Glutamatergic neuron (in vitro differentiated cells): ENCODE data around the gene TTPAL. TPM values are rescaled to one million over a fixed set of nuclear protein-coding genes. Genes with fewer than 3 reads are reported as not detected.

Experiments used
- DNase-seq: peaks from one replicate; pipeline ENCODE4 v3.0.0; 2022
- H3K27ac Mint-ChIP-seq: one replicate; pipeline ENCODE4 v1.8.0; 2020; ENCODE audit warnings: mild to moderate bottlenecking, mixed read lengths, inconsistent platforms; ENCODE audit not compliant: unreplicated experiment
- H3K27me3 Mint-ChIP-seq: one replicate; pipeline ENCODE4 v1.8.0; 2020; ENCODE audit warnings: mild to moderate bottlenecking, moderate library complexity, mixed read lengths, inconsistent platforms; ENCODE audit not compliant: unreplicated experiment
- H3K36me3 Mint-ChIP-seq: one replicate; pipeline ENCODE4 v1.8.0; 2020; ENCODE audit warnings: mild to moderate bottlenecking, mixed read lengths, inconsistent platforms; ENCODE audit not compliant: unreplicated experiment
- H3K4me1 Mint-ChIP-seq: one replicate; pipeline ENCODE4 v1.8.0; 2020; ENCODE audit warnings: mild to moderate bottlenecking, low read depth, mixed read lengths, inconsistent platforms; ENCODE audit not compliant: unreplicated experiment
- H3K4me3 Mint-ChIP-seq: one replicate; pipeline ENCODE4 v1.8.0; 2020; ENCODE audit warnings: mild to moderate bottlenecking, mixed read lengths, inconsistent platforms; ENCODE audit not compliant: unreplicated experiment
- H3K9me3 Mint-ChIP-seq: one replicate; pipeline ENCODE4 v1.8.0; 2020; ENCODE audit warnings: mild to moderate bottlenecking, moderate library complexity, mixed read lengths, inconsistent platforms; ENCODE audit not compliant: unreplicated experiment
- CTCF ChIP-seq: fragments of 200-600 bp; sonication (generic); IDR thresholded peaks from one replicate; pipeline ENCODE4 v1.5.0; 2021; ENCODE audit not compliant: partially characterized antibody, unreplicated experiment
- total RNA-seq: library from RNA; stranded (reverse); fragmentation: NEBNext Ultra II Directional; extraction: Animal tissue kit (Norgen Biotek cat#: 25700); gene quantifications from one replicate; pipeline ENCODE4 v1.2.1, GENCODE V29; 2021; ENCODE audit not compliant: unreplicated experiment

TTPAL gene
- total RNA-seq, 1 donor from 2014 or later, result 18.9 TPM

- Mint-ChIP-seq H3K4me1 (no peaks in the 10 kb centered on the region), H3K9me3 (peaks cover 3% of the 10 kb centered on the region), H3K4me3 (no peak overlapping the region), H3K27ac (no peak overlapping the region), H3K27me3 (no peaks in the 10 kb centered on the region), H3K36me3 (no peaks in the 10 kb centered on the region)
- TF ChIP-seq CTCF, result no peak
- DNase-seq, result no peak
These were observed 19.6 kb downstream of the TTPAL start for GRCh38 chr20:44495257-44495656.

- no peaks in the 10 kb centered on the region for H3K27me3 Mint-ChIP-seq
These were observed 20.3 kb downstream of the TTPAL start for GRCh38 chr20:44495802-44496481.

GRCh38 chr20:44496976-44497375, 21.3 kb downstream of the TTPAL start:
- no peaks in the 10 kb centered on the region for H3K4me1 Mint-ChIP-seq
- H3K36me3 Mint-ChIP-seq, result peaks cover 3% of the 10 kb centered on the region
- H3K9me3 Mint-ChIP-seq, result peaks cover 3% of the 10 kb centered on the region
- H3K4me3 Mint-ChIP-seq, result no peak overlapping the region
- no peak for TF ChIP-seq CTCF
- DNase-seq, result no peak
- no peaks in the 10 kb centered on the region for H3K27me3 Mint-ChIP-seq
- H3K27ac Mint-ChIP-seq, result no peak overlapping the region

More at GRCh38 chr20:44495802-44496481, 20.3 kb downstream of the TTPAL start:
- no peak for DNase-seq
- Mint-ChIP-seq H3K9me3 (peaks cover 3% of the 10 kb centered on the region), H3K36me3 (no peaks in the 10 kb centered on the region), H3K4me3 (no peak overlapping the region), H3K27ac (no peak overlapping the region), H3K4me1 (no peaks in the 10 kb centered on the region)
- TF ChIP-seq CTCF, result no peak

GRCh38 chr20:44497761-44498160, 22.1 kb downstream of the TTPAL start:
- H3K36me3 Mint-ChIP-seq, result peaks cover 3% of the 10 kb centered on the region
- no peak for DNase-seq
- H3K9me3 Mint-ChIP-seq, result no peaks in the 10 kb centered on the region
- H3K4me3 Mint-ChIP-seq, result no peak overlapping the region
- H3K27ac Mint-ChIP-seq, result no peak overlapping the region
- H3K4me1 Mint-ChIP-seq, result no peaks in the 10 kb centered on the region
- H3K27me3 Mint-ChIP-seq, result no peaks in the 10 kb centered on the region
- no peak for TF ChIP-seq CTCF

GRCh38 chr20:44500221-44500620, 24.5 kb downstream of the TTPAL start:
- no peak for TF ChIP-seq CTCF

More at GRCh38 chr20:44500221-44500620, 24.5 kb downstream of the TTPAL start:
- Mint-ChIP-seq H3K27ac (no peak overlapping the region), H3K27me3 (no peaks in the 10 kb centered on the region), H3K9me3 (no peaks in the 10 kb centered on the region), H3K4me3 (no peak overlapping the region), H3K36me3 (peaks cover 3% of the 10 kb centered on the region), H3K4me1 (no peaks in the 10 kb centered on the region)
- no peak for DNase-seq
